ENCODE results near the gene TMEM129. TPM values are rescaled to one million over a fixed set of nuclear protein-coding genes. Genes with fewer than 3 reads are reported as not detected.

The TMEM129 gene
- total and polyA plus RNA-seq, 10 of the 15 experiments (the other 5 are each of a cell fraction or from before 2014, with no cell fraction given): 0.19 to 24.9 (median 13.2) TPM

GRCh38 chr4:1712216-1713002 lies 8.7 kb downstream of the TMEM129 start, which contains the start of gene SLBP (continued):
- peak; percentile 26 for TF ChIP-seq YY1 (IDR thresholded peaks at IDR 0.05; ENCODE audit: low read depth, low read length)
- no peak for TF ChIP-seq KAT2A (conservative IDR thresholded peaks at IDR 0.05; ENCODE audit: control insufficient read depth, low read depth, low read length)
- peak; percentile 88 for TF ChIP-seq NFYB (IDR thresholded peaks at IDR 0.05; ENCODE audit: insufficient read depth, low read depth, low read length)
- TF ChIP-seq, protein P1, sequence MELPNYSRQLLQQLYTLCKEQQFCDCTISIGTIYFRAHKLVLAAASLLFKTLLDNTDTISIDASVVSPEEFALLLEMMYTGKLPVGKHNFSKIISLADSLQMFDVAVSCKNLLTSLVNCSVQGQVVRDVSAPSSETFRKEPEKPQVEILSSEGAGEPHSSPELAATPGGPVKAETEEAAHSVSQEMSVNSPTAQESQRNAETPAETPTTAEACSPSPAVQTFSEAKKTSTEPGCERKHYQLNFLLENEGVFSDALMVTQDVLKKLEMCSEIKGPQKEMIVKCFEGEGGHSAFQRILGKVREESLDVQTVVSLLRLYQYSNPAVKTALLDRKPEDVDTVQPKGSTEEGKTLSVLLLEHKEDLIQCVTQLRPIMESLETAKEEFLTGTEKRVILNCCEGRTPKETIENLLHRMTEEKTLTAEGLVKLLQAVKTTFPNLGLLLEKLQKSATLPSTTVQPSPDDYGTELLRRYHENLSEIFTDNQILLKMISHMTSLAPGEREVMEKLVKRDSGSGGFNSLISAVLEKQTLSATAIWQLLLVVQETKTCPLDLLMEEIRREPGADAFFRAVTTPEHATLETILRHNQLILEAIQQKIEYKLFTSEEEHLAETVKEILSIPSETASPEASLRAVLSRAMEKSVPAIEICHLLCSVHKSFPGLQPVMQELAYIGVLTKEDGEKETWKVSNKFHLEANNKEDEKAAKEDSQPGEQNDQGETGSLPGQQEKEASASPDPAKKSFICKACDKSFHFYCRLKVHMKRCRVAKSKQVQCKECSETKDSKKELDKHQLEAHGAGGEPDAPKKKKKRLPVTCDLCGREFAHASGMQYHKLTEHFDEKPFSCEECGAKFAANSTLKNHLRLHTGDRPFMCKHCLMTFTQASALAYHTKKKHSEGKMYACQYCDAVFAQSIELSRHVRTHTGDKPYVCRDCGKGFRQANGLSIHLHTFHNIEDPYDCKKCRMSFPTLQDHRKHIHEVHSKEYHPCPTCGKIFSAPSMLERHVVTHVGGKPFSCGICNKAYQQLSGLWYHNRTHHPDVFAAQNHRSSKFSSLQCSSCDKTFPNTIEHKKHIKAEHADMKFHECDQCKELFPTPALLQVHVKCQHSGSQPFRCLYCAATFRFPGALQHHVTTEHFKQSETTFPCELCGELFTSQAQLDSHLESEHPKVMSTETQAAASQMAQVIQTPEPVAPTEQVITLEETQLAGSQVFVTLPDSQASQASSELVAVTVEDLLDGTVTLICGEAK (IDR thresholded peaks at IDR 0.05; ENCODE audit: borderline replicate concordance): peak; percentile 64; the same call in 1 of the 2 replicates
- TF ChIP-seq YBX1 (IDR thresholded peaks at IDR 0.05): no peak
- TF ChIP-seq, protein P2, sequence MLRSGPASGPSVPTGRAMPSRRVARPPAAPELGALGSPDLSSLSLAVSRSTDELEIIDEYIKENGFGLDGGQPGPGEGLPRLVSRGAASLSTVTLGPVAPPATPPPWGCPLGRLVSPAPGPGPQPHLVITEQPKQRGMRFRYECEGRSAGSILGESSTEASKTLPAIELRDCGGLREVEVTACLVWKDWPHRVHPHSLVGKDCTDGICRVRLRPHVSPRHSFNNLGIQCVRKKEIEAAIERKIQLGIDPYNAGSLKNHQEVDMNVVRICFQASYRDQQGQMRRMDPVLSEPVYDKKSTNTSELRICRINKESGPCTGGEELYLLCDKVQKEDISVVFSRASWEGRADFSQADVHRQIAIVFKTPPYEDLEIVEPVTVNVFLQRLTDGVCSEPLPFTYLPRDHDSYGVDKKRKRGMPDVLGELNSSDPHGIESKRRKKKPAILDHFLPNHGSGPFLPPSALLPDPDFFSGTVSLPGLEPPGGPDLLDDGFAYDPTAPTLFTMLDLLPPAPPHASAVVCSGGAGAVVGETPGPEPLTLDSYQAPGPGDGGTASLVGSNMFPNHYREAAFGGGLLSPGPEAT (IDR thresholded peaks at IDR 0.05; ENCODE audit: low read depth): no peak; the same call in 1 of the 2 replicates
- TF ChIP-seq SUZ12 (IDR thresholded peaks at IDR 0.05; ENCODE audit: unreplicated experiment): no peak
- TF ChIP-seq BHLHE40 (IDR thresholded peaks at IDR 0.05; ENCODE audit: borderline replicate concordance in 1 of 2, low read depth in 2 of 2, low read length in 1 of 2): peak; percentile 98 to 100
- TF ChIP-seq ZNF622 (IDR thresholded peaks at IDR 0.05): no peak
- TF ChIP-seq TCF3 (IDR thresholded peaks at IDR 0.05; ENCODE audit: borderline replicate concordance, insufficient read depth, low read depth, low read length): 0 out of 2 replicates have a peak, but pooled peaks have one; percentile 9
- no peak for TF ChIP-seq ATF3 (IDR thresholded peaks at IDR 0.05; ENCODE audit: borderline replicate concordance, extremely low read depth, low read depth, low read length)
- TF ChIP-seq DPF2 (IDR thresholded peaks at IDR 0.05): peak; percentile 89
- no peak; the same call in 1 of the 2 replicates for TF ChIP-seq HCFC1 (IDR thresholded peaks at IDR 0.05; ENCODE audit: low read length)
- no peak for TF ChIP-seq CHD4 (IDR thresholded peaks at IDR 0.05)
- no peak; the same call in 1 of the 2 replicates for TF ChIP-seq SMAD5 (IDR thresholded peaks at IDR 0.05; ENCODE audit: low read depth)
- TF ChIP-seq CHD2 (IDR thresholded peaks at IDR 0.05; ENCODE audit: borderline replicate concordance, low read depth, low read length): peak; percentile 93
- no peak for TF ChIP-seq TCF7 (IDR thresholded peaks at IDR 0.05; ENCODE audit: borderline replicate concordance)
- peak; percentile 73 for TF ChIP-seq MYC (IDR thresholded peaks at IDR 0.05; ENCODE audit: insufficient read depth, insufficient read length, insufficient replicate concordance, low read length, severe bottlenecking)
- TF ChIP-seq RAD21 (IDR thresholded peaks at IDR 0.05; ENCODE audit: insufficient read depth, low read depth, low read length): no peak
- TF ChIP-seq USF1 (IDR thresholded peaks at IDR 0.05; ENCODE audit: borderline replicate concordance, extremely low read length, insufficient read depth, low read depth, low read length): no peak

All from GM12878 (cell line).